GM12892 (cell line): ENCODE measurements around the gene SNED1.

Experiments used
- DNase-seq: peaks from one replicate; pipeline ENCODE4 v3.0.0; 2011; ENCODE audit not compliant: insufficient read length
- FAIRE-seq: peaks from 2 replicates; lab custom pipeline; 2011; peaks lifted over from hg19 to GRCh38; lab: Jason Lieb, UNC
- POLR2A ChIP-seq: IDR thresholded peaks from 2 replicates; pipeline ENCODE4 v1.6.1; 2011; ENCODE audit warnings: low read depth, low read length, control low read depth
- POLR2AphosphoS5 ChIP-seq: IDR thresholded peaks from 2 replicates; pipeline ENCODE4 v1.6.1; 2011; ENCODE audit warnings: low read depth, low read length, control low read depth
- TAF1 ChIP-seq: IDR thresholded peaks from 2 replicates; pipeline ENCODE4 v1.6.1; 2011; ENCODE audit warnings: low read depth, mild to moderate bottlenecking, control low read depth, low read length, borderline replicate concordance

Gene SNED1

DNA sequence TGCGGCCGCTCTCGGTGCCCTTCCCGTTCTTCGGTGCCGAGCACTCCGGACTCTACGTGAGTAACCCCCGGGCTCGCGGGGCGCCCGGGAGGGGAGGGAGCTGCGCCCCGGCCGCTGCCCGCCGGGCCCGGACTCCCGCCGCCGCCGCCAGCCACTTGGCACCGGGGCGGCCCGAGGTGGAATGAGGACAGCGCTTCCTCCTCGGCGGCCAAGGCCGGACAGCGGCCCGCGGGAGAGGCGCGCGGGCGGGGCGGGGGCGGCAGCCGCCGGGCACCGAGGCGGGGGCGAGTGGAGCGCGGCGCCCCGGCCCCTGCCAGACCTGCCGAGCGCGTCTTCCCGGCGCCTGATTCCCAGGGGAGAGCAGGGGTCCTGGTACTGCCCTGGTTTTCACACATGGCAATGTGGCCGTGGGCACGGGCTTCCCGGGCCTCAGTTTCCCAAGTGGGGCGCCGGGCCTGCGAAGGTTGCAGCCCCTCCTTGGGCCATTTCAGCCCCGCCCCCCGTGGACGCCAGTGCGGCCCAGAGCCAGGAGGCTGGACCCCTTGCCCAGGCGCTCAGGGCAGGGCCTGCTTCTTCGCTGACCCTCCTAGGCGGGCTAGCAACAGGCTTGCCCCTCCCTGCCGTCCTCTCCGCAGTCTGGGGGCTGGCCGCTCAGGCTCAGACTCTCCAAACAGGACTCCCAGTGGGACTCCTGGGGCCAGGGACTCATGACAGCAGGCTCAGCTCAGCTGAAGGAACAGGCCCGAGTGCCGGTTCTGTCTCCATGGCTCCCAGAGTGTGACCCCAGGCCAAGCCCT, 775 bp downstream of the SNED1 start:
- TF ChIP-seq TAF1 (no peak), POLR2AphosphoS5 (no peak), POLR2A (no peak)
- FAIRE-seq (no peak), DNase-seq (no peak)

DNA sequence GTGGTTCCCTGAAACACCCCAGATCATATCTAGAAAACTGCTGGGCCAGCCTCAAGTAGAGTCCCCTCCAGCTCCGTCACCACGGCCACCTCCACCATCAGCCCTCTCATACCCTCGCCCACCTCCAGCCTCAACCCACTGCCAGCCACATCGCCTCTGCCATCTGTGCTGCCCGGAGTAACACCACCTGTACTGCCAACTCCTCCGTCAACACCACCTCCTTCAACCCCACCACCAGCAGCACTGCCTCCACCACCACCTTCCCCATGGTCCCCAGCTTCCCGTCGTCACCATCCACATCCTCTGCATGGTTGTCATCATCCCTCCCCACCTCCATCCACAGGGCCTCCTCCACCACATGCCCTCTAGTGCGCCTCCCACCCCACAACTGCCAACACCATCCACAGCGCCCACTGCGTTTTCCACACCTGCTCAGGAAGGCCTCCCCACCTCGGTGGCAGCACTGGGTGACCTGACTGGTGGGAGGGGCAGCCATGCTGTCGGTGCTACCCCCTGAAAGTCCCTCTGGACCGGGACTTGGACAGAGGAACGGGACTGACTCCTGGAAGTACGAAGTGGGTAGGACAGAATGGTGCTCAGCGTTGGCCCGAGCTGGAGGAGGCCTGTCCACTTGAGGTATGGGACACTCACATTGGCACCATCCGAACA, 1.6 kb downstream of the SNED1 start:
- DNase-seq (no peak), FAIRE-seq (no peak)
- TF ChIP-seq POLR2A (no peak), TAF1 (no peak), POLR2AphosphoS5 (no peak)

DNA sequence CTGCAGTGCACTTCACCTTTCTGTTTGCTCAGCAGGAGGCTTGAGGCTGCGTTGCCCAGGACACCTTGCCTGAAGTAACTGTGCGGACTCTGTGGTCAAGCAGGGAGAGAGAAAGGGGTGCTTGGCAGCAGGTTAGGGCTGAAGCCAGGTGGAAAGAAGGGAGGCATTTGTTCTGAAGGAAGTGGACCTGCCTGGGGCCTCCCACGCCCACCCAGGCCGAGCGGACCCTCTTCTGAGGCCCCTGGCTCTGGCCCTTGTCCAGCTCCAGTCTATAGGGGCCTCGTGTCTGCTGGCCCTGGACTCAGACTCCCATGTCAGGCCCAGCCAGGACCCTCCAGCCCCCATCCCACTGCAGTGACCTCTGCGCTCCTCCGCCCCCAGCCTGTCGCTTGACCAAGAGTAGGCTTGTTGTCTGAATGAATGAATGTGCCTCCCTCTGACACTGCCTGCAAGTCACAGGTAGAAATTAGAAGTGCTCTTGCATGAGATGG, 2.5 kb downstream of the SNED1 start:
- TF ChIP-seq TAF1 = no peak
- TF ChIP-seq POLR2AphosphoS5 = no peak
- TF ChIP-seq POLR2A = no peak
- FAIRE-seq = no peak
- DNase-seq = no peak

DNA sequence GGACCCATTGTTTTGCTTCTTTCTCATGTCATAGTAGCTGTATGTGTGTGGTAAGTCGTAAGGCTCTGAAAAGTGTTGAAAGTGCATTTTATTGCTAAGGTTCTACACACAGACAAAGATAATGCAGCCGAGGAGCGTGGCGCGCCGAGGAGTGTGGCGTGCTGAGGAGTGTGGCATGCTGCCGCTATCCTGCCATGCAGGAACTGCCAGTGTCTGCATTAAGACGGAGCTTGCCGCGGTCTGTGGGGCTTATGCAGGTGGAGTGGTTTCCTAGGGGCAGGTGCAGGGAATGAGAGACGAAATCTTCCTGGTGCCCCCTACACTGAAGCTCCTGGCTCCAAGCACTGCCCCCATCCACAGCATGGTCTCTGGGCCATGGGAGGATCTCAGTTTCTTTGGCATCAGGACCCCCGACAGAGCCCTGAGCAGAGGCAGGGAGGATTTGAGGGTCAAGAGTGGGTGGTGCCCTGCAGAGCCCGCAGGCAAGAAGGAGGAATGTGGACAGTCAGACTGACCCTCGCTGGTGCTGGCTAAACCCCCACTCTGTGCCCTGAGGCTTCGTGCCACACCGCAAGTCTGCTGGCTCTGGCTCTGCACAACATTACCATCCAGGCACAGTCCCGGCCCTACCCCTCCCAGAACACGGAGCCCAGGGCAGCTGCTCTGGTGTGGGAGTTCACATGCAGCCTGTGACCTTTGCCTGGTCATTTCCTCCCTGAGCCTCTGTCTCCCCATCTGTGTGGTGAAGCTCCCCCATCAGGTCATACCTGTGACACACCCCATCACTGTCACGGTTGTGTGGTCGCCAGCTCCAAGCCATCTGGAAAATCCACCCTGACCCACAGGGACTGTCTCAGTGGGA, 3.2 kb downstream of the SNED1 start:
- DNase-seq (no peak), FAIRE-seq (no peak)
- no peak for TF ChIP-seq TAF1
- TF ChIP-seq POLR2AphosphoS5 = no peak
- no peak for TF ChIP-seq POLR2A

DNA sequence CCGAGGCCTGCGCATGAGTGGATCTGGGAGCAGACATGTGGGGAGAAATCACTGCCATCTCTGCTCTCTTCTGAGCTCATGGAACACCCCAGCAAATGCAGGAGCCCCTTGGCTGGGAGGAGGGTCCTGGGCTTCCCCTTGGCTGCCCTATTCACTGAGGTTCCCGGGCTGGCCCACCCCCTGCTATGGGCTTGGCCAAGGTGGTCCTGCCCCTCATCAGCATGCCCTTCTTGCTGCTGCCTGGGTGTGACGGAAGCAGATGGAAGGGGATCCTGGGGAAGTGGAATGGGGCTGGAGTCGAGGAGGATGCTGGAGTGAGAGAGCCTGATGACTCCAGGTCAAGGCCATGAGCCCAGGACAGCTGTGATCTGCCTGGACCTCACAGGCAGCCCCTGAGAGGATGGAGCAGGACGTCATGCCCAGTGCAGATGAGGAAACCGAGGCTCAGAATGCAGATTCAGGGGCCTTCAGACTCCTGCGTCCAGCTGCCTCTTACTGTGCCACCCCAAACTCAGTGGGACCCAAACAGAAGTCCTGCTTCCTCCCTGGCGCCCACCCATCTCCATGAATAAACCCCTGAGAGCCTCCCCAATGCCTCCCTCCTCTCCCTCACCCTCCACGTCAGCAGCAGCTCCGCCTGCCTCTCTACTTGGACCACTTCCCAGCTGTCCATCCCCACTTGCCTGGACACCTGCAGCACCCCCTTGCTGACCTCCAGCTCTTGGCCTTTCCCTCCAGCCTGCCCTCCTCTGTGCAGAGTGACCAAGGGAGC, 4.0 kb downstream of the SNED1 start:
- no peak for FAIRE-seq
- no peak for DNase-seq
- no peak for TF ChIP-seq TAF1
- TF ChIP-seq POLR2A = no peak
- TF ChIP-seq POLR2AphosphoS5 = no peak

DNA sequence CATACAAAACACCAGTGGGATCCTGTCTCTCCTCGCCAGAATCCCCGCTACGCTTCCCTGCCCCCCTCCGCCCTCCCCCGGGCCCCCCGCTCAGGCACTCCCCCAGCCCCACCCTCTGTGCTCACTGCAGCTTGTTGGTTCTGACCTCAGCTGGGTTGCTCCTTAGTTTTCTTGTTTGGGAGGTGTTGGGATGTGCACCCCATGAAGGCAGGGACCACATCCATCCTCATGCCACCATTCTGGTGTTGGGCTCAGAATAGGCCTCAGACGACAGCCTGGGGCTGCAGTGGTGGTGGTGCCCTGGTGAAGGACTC, 4.6 kb downstream of the SNED1 start:
- DNase-seq (no peak), FAIRE-seq (no peak)
- TF ChIP-seq POLR2A (no peak), POLR2AphosphoS5 (no peak)

DNA sequence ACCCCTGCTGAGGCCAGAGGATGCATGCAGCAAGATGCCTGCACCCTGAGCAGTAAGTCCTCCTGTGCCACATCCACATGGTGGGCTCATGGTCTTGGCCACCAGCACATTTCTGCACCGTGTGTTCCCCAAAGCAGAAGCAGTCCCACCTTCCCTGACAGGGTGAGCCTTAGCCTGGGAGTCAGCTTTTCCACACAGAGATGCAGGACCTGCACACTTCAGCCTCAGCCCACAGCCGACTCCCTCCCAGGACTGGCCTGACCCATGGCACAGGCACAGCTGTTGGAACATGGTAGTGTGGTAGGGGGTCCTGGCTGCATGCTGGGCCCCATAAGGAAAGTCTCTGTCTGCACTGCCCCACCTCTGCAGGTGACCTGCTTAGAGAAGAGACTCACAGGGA, 5.0 kb downstream of the SNED1 start:
- DNase-seq (no peak), FAIRE-seq (no peak)
- TF ChIP-seq POLR2A (no peak), POLR2AphosphoS5 (no peak), TAF1 (no peak)

DNA sequence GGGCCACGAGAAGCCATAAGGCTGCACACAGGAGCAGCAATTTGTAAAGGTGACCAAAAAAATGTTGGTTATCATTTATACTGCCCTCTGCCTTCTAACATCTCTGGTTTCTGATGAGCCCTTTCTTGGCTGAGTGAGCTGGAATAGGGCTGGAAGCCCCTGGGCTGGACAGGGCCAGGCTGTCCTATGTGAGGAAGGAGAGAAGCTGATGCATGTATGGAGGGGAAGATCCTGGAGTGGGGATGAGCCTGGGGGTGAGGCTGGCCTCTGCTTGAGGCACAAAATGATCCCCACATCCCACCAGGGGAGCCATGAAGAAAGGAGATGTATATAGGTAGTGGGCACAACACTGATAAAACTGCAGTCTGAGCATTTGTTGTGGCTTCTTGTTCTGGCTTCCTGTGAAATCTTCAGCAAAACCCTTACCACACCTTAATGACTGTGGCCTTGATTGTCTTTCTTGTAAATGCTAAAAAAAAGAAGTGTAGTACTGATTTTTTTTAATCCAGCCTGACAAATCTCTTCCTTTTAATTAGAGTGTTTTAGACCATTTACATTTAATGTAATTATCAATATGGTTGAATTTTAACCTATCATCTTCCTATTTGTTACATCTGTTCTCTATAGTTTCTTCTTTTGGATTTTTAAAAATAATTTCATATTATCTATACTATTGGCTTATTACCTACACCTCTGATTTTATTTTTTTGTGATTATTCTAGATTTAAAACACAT, 5.6 kb downstream of the SNED1 start:
- no peak for TF ChIP-seq TAF1
- TF ChIP-seq POLR2AphosphoS5 = no peak
- TF ChIP-seq POLR2A = no peak
- FAIRE-seq = no peak
- no peak for DNase-seq

DNA sequence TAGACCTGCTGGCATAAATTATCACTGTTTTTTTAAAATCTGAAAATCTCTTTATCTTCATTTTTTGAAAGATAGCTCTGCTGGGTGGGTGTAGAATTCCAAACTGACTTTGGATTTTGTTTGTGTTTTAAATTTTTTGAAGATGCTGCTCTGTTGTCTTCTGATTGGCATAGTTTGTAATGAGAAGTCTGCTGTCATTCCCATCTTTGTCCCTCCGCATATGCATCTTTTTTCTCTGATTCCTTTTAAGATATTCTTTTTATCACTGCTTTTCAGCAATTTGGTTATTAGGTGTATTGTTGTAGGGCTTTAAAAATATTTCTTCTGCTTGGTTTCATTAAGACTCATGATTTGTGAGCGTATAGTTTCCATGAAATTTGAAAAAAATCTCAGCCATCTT, 7.2 kb downstream of the SNED1 start:
- FAIRE-seq (no peak), DNase-seq (no peak)
- TF ChIP-seq TAF1 (no peak), POLR2A (no peak), POLR2AphosphoS5 (no peak)

DNA sequence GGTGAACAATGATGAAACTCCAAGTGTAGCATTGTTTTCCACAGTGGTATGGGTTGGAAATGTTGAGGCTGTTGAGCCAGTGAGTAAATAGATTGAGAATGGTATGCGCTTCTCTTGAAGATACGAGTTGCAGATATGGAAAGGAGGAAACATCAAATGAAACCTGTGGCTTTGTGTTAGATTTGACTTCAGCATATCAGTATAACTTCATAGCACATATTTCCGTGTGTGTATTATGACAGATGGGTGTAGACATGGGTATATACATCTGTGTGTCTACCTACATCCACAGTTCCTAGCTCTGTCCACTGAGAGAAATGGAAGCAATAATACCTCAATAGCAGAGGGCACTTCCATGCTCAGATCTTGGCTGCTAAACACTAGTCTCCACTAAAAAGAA, 8.0 kb downstream of the SNED1 start:
- DNase-seq (no peak), FAIRE-seq (no peak)
- TF ChIP-seq TAF1 = no peak
- no peak for TF ChIP-seq POLR2A
- TF ChIP-seq POLR2AphosphoS5 = no peak
